Mucosa of gallbladder (tissue), 1 donor: ENCODE measurements around the gene C9orf153. TPM values are rescaled to one million over a fixed set of nuclear protein-coding genes. Genes with fewer than 3 reads are reported as not detected.

Experiments used
- DNase-seq: peaks from one replicate; pipeline ENCODE4 v3.0.0-alpha.2; 2020; ENCODE audit warnings: low spot score
- total RNA-seq: library from RNA; stranded (reverse); gene quantifications from one replicate; pipeline ENCODE4 v1.2.1, GENCODE V29; 2021
- donor health status: DM: no; HTN: no; CAD: no.

C9orf153 gene
- total RNA-seq, 1 donor from 2014 or later = 0.23 TPM

DNA sequence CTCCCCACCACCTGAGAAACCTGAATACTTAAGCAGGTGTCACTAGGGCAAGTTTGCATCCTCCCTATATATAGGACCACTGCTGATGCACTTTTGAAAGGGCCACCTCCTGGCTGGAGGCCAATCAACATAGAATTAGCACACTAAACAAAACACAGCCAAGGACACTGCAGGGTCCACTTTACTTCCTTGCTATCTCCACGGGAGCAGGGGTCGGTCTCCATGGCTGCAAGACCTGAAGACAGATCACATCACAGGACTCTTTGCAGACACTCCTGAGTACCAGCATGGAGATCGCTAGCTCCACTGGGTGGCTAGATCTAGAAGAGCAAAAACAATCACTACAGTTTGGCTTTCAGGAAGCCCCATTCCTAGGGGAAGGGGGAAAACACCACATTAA is 72.3 kb downstream of the C9orf153 start:
- no peak for DNase-seq

DNA sequence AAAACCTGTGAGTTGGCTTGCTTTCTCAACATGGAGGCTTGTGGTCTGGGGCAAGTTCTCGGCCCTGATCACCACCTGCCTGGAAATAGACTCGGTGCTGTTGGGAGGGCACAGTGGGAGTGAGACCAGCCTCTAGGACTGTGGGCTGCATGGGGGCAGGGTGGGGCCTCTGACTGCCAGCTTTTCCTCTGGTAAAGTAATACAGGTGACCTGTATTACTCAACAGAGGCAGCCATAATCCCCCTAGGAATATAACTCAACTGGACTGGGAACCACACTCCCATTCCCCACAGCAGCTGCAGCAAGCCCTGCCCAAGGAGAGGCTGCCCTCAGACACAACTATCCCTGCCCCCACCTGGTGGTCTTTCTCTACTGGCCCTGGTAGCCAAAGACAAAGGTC is 72.8 kb downstream of the C9orf153 start:
- DNase-seq = no peak

DNA sequence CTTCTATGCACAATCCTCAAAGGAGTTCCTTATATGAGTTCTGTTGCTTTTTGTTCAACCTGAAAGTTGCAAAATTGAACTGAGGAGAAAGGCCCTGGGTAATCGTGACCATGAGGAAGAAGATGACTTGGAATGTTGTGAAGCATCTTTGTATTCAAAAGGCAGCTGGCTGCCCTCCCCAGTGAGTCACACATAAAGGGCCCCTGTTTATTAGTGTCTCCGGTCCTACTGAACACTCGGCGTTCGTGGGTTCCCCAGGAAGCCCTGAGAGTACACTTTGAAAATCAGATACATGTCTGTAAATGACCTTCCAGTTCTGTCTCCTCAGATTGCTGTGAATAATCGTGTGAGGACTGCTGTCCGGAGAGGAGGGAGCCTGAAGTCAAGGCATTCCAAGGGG is 73.6 kb downstream of the C9orf153 start:
- DNase-seq = no peak

DNA sequence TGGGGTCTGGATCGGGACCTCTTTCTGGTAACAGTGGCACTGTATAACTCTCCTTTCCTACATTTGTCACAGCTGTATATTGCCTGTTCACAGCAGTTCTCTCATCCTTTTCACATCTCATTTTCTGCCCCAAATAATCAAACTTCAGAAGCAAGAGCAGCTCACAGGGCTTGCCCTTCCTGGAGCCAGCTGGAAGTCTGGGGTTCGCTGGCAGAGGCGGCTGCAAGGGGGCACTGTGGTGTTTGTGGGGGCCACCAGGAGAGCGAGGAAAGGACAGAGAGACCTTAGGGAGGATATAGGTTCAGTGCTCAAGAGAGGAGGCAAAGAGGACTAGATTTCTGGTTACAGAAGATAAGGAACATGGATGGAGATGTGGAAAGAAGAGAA is 75.3 kb downstream of the C9orf153 start:
- DNase-seq = no peak

DNA sequence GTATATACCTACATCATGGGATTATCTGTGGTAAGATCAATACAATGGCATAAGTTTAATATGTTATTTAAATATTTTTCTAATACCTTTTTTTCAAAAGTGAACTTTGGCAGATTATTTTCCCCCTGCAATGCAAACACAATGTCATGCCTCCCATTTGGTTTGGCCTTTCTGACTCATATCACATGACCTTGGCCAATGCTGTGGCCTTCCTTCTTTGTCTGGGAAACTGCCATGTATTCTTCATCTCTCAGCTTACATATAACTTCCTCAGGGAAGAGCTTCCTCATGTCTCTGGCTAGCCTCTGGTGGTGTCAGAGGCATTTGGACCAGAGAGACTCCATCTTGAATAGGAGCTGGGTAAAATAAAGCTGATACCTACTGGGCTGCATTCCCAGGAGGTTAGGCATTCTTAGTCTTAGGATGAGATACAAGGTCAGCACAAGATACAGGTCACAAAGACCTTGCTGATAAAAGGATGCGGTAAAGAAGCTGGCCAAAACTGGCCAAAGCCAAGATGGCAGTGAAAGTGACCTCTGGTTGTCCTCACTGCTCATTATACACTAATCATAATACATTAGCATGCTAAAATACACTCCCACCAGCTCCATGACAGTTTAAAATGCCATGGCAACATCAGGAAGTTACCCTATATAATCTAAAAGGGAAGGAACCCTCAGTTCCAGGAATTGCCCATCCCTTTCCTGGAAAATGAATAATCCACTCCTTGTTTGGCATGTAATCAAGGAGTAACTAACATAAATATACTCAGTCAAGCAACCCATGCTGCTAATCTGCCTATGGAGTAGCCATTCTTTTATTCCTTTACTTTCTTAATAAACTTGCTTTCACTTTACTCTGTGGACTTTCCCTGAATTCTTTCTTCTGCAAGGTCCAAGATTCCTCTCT is 76.0 kb downstream of the C9orf153 start:
- DNase-seq = no peak

DNA sequence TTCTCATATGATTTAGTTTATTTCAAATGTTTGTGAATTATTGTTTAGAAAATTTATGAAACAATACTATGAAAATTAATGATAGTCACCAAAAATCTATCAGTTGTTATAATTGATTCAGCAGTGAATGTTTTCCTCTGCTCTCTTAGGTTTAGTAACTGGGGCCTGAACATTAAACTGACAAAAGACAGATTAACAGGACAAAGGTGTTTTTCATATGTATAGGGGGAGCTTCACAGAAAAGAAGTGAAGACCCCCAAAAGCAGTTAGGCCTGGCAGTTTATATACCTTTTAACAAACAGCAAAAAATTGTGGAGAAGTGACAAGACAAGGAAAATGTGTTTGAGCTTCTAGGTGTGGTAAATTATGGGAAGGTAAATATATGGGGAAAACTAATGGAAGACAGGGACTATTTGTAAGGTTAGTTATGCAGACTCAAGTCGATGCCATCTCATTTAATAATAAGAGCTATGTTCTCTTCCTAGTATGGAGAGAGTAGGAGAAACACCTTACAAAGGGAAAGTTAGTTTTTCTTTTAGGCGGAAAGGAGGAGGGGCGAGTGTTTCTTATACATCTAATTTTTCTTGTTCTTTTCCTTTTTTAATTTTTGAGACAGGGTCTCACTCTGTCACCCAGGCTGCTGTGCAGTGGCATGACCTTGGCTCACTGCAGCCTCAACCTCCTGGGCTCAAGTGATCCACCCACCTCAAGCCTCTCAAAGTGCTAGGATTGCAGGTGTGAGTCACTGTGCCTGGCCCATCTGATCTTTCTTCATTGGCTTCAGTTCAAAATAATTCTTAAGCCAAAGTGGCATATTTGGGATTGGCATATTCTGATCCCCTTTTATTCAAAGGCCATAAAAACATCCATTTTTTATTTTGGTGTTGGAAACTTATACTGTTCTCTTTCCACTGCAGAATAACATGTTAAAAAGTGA is 77.8 kb downstream of the C9orf153 start:
- no peak for DNase-seq

DNA sequence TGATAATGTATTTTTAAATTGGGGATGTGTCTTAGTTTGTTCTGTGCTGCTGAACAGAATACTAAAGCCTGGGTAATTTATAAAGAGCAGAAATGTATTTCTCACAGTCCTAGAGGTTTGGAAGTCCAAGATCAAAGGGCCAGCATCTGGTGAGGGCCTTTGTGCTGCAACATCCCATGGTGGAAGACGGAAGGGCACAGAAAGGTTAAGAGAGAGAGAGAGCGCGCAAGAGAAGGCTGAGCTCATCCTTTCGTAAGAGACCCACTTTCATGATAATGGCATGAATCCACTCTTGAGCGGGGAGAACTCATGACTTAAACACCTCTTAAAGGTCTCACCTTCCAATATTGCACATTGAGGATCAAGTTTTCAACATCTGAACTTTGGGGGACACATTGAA is 81.0 kb downstream of the C9orf153 start:
- no peak for DNase-seq

DNA sequence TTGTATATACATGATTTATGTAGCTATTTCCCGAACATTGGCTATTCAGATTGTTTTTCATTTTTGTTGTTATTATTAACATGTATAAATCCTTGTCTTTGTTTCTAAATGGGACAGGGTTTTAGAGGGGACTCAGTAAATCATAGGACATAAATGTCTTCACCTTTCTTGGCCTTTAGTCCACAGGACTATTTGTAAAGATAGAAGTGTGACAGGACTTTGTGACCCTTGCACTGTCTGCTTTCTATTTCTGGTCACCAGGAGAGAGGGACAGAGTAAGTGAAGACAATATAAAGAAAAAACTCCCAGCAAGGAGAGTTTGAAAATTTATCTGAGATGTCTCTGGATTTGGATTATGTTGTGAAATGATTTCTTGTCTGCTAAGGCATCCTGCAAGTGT is 81.5 kb downstream of the C9orf153 start:
- DNase-seq = no peak

DNA sequence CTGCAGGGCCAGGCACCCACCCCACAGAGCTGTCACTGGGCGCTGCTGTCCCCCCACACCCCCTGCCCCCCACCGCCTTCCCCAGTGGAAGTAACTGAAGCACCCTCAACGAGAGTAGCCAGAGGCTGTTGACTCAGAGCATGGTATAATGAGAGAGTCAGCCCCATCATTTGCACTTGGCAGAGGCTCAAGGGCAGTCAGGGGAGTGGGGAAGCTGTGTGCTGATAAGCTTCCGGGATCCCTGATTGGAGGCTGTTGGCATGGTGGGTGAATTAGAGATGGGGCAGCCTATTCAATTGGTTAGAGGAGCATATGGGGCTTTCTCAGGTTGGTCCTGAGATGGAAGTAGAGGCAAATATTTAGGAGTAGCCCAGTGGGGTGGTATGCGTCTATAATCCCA is 83.0 kb downstream of the C9orf153 start:
- DNase-seq = no peak

DNA sequence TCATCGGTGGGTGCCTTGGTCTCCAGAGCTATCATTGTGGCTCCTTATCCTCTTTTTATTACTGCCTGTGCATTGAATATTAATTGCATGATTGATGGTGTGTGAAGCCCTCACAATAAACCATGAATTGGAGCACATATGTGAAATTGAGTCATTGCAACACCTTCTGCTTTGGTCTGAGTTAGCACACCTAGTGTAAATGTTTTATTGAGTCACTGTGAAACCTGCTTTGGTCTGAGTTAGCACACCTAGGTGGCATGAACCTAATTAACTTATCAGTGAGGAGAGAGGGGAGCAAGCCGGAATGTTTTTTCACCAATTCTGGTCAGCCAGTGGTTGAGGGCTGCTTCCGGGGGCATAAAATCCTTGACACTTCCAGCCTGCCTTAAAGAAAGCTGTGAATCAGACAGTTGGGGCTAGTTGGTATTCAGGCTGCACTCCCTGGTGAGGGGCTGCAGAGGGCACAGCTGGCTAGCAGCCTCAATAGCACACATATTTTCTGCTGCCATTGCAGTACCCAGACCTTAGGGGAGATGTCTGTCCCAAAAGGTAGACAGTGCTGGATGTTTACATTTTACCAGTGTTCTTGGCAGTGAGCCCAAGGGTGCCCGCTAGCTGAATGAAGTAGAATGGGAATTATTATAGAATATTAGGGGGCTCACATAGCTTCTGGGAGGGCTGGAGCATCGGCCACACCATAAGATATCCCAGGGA is 83.6 kb downstream of the C9orf153 start:
- no peak for DNase-seq

DNA sequence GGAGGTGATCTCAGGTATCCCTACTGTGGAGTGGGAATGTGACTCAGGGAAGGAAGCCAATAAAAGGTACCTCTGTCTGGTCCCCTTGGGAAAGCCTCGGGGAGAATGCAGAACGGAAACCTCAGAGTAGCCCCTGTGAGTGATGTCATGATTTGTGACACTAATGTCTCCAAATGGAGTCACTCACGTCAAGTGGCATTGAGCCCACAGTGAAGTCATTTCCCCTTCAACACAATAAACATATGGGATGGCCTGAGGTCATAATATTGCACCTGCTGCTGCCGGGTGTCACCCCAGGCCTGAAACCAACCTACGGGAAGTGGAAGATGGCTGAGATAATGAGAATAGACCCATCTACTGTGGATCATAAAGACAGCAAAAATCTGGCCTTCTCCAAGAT is 84.2 kb downstream of the C9orf153 start:
- no peak for DNase-seq

Other genes starting within 250 kb of the C9orf153 start
- gene GOLM1, start 160.1 kb downstream of the C9orf153 start, total RNA-seq = 298 TPM
- gene ISCA1, start 22.9 kb upstream of the C9orf153 start, total RNA-seq = 34.6 TPM
- 25.1 TPM for gene TUT7, start 94.8 kb upstream of the C9orf153 start, total RNA-seq